Left renal cortex interstitium (tissue), 4 donors: ENCODE results near the gene ACOD1. TPM values are rescaled to one million over a fixed set of nuclear protein-coding genes. Genes with fewer than 3 reads are reported as not detected.

Source experiments
- DNase-seq, 4 donors: peaks; one replicate each; pipeline ENCODE4 v3.0.0-alpha.2; 2013; ENCODE audit warnings: low read depth in 4 of 4, low spot score in 2 of 4, missing footprints in 1 of 4
- polyA plus RNA-seq, 4 donors: library from polyadenylated mRNA; unstranded; fragments of 120-200 nt; gene quantifications; one replicate each; pipeline ENCODE4 v1.2.1, GENCODE V29; 2013; ENCODE audit not compliant: insufficient read length in 4 of 4

The ACOD1 gene
- polyA plus RNA-seq, 4 donors = not detected

DNA sequence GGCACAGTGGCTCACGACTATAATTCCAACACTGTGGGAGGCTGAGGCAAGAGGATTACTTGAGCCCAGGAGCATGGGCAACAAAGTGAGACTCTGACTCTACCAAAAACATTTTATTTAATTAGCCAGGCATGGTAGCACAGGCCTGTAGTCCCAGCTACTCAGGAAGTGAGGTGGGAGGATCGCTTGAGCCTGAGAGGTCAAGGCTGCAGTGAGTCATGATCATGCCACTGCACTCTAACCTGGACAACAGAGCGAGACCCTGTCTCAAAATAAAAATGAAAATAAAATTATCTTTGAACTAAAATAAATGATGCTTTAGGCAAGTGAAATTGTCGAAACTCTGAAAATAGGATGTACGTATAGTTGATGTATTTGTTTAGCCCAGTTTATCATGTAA is 35.4 kb downstream of the ACOD1 start:
- no peak for DNase-seq

DNA sequence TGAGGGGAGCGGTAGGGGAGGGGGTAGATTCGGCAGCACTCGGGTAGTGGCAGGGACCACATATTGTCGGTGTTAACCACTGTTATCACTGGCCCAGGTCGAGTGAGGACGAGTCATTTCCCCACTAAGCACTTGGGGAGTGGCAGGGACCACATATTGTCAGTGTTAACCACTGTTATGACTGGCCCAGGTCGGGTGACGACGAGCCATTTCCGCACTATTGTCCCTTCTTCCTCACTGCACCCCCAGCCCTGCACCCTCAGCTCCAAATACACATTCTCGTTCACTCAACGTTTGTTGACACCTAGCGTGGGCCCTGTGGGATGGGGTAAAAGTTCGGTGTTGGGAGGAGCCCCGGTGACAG is 43.1 kb downstream of the ACOD1 start:
- DNase-seq = no peak

DNA sequence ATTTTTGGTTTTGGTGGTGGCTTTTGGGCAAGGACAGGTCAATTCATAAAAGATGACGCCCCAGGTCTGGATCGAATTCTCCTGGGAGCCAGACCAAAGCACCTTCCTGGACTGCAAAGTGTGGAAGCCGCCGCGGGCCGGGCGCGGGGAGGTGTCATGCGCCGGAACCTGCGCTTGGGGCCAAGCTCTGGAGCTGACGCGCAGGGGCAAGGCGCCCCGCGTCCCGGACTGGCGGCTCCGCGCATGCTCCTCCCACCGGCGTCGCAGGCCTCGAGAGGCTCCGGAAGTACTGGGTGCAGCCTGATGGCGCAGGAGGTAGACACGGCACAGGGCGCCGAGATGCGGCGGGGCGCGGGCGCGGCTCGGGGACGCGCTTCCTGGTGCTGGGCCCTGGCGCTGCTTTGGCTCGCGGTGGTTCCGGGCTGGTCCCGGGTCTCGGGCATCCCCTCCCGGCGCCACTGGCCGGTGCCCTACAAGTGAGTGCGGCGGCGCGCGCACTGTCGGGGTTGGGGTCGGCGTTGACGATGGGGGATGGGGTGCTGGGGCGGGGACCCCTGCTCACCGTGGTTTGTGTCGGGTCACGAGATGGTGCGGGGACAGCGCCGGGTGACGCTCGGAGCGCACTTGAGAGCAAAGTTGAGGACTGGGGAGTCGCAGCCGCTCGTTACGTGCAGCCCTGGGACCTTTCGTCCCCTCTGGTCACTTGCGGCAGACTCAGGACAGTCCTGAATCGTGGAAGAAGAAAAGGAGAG is 43.7 kb downstream of the ACOD1 start, which contains the start of gene CLN5:
CLN5 (plus strand) TSS at position 286 of the 752 bp plus-strand sequence; CDS start at position 304, 18 bp downstream.
- peak; percentile 56 to 83 (median 72) for DNase-seq

DNA sequence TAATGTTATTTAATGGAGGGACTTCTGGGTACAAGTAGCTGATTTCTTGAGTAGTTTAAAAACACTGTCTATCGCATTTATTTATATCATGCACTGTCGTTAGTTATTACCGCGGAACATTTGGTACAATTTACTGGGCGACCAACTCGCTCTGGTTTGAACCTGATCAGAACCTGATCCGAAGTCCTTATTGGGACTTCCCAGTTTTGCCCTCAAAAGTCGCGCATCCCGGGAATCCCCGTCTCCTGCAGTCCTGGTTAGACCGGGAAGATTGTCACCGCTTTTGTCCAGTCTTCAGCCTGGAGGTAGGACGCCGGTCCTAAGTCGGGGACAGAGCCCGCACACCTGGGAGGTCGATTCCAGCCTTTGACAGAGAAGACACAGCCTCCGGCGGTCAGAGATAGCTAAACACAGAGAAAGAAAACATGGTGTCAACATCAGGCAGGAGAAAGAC is 44.3 kb downstream of the ACOD1 start:
- DNase-seq = no peak

DNA sequence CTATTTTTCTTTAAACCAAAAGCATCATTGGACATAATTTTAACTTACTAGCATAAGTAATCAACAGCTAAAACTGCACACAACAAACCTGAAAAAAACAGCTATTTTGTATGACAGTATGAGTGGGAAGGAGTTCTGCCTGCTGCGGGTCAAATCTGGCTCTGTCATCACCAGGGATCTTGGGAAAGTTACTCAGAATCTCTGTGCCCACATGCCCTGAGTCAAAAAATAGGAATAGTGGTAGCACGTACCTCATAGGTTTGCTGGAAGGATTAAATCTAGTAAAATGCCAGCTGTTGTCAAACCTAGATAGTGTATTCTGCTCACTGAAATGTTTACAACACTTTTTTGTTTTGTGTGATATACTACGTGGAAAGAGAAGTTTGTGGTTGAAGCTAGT is 44.7 kb downstream of the ACOD1 start:
- DNase-seq = no peak

DNA sequence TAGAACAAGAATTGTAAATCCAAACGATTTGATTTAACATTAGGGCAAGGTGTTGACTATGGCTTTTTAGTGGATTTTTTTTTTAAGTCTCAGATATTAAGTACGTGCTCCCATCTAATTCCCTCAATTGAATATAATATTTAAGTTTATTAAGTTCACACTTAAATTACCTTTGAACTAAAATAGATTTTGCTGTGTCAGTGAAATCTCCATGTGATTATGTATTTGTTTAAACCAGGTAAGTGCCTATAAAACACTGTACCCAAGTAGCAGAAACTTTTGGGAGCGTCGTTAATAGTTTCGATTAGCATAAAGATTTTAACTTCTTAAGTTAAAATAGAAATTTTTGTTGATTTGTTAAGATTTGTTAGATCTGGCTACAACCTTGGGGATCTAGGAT is 45.2 kb downstream of the ACOD1 start:
- no peak for DNase-seq

DNA sequence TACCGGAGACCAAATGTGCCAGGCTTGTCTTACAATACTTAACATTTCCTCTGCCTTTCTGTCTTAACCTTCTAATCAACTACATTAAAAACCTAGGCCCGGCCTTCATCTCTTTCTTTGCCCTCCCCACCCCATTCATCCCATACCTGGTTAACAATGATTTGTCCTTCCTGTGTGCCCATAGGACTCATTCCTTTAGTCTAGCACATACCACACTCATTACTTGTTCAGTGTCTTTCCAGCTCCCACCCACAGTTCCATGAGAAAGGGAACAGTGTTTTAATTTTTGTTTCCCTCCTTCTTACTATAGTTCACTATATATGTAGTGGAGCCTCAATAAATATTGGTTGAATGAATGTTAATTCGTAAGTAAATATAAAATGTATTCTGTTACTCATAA is 46.0 kb downstream of the ACOD1 start:
- DNase-seq = no peak

DNA sequence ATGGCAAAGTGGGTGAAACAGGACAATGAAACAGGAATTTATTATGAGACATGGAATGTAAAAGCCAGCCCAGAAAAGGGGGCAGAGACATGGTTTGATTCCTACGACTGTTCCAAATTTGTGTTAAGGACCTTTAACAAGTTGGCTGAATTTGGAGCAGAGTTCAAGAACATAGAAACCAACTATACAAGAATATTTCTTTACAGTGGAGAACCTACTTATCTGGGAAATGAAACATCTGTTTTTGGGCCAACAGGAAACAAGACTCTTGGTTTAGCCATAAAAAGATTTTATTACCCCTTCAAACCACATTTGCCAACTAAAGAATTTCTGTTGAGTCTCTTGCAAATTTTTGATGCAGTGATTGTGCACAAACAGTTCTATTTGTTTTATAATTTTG is 52.2 kb downstream of the ACOD1 start:
- DNase-seq = no peak

DNA sequence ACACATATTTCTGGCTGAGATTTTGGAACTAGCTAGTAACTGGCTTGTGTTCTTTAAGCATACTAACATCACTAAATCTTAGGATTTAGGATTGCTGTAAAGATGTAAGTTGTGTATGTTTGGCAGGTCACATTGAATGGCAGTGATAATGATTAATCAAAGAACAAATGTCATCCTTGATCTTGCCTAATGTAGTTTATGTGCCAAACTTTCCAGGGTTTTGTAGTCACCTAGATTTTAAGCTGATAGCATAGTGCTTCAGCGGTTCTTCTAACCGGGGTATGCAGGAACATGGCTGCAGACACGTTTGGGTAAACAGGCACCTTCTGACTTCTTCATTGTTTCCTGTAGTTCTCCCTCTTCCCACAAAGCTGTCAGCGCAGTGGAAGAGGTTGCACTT is 53.2 kb downstream of the ACOD1 start:
- no peak for DNase-seq

DNA sequence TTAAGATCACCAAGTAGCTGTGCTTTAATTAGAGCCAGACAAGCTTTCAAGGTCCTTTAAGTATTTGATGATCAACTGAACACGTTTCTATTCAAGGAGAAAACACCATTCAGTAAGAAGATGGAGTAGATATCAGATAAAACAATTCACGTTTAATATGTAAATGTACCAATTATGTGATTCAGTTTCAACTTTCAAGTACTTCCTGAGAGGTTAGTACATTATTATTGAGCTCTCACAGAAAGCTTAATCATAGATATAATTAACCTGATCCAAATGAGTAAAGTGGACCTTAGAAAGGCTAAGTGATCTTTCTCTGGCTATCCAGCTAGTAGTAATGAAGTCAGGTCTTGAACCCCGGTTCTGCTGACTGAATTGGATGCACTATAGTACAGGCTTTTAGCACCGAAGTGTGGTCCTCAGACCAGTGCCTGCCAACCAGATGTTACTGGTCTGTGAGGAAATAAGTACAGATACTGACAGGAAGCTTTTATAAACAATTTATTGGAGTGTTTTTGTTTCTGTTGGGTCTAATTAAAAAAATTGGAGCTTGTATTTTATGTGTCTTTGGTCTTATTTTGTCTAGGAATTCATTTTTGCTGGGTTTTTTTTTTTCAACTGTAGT is 53.8 kb downstream of the ACOD1 start:
- DNase-seq = no peak

DNA sequence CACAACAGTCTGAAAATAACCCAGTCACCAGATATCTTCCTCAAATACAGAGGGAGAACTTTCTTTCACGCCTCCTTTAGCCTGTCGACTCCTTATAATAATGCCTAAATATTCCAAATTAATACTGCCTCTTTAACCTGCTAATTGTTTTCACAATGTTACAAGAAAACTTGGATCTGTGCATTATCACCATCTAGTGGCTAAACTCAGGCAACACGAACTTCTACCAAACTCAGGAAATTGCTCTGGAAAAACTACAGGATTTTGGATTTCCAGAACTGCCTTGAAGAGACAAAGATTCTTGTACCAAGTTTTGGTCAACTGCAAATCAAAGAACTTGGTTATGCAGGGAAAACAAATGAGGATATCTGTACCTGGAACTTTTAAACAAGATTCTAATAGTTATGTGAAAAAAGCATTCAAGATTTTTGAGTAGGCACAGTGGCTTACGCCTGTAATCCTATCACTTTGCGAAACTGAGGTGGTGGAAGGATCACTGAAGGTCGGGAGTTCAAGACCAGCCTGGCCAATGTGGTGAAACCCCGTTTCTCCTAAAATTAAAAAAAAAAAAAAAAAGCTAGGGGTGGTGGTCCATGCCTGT is 54.4 kb downstream of the ACOD1 start:
- DNase-seq = no peak

Other genes with a start within 250 kb of the ACOD1 start
- 100 to 1,000 TPM in 1 of 4 donors, 10 to 100 TPM in 3; 84.2 to 108 (median 87.6) TPM for gene KCTD12, start 62.1 kb upstream of the ACOD1 start, polyA plus RNA-seq
- gene CLN5, start 43.6 kb downstream of the ACOD1 start, polyA plus RNA-seq = 10 to 100 TPM; 42.7 to 56.6 (median 49.1) TPM
- gene FBXL3, start 78.6 kb downstream of the ACOD1 start, polyA plus RNA-seq = 10 to 100 TPM; 55.0 to 66.1 (median 61.4) TPM